K562 (cell line): ENCODE results near the gene CBFA2T2. TPM values are rescaled to one million over a fixed set of nuclear protein-coding genes. Genes with fewer than 3 reads are reported as not detected.

Experiments used
- CXXC5 ChIP-seq: fragments of 250-450 bp; sonication (Bioruptor Pico); IDR thresholded peaks from 2 replicates; pipeline ENCODE4 v1.8.0; 2022; ENCODE audit warnings: inconsistent platforms, mild to moderate bottlenecking, moderate library complexity
- FOXA3 ChIP-seq, 2 experiments: fragments of 450-650 bp in 1 of 2; sonication (generic) in 1 of 2; formaldehyde crosslinking; IDR thresholded peaks in 1 of 2; conservative IDR thresholded peaks in 1 of 2; 2 replicates each; pipeline versions ENCODE4 v1.4.0 to v1.8.0; 2020 to 2022; ENCODE audit warnings: mild to moderate bottlenecking in 2 of 2, missing genetic modification reagents in 1 of 2
- GABPB2 ChIP-seq: fragments of 250-450 bp; sonication (Bioruptor Pico); conservative IDR thresholded peaks from 2 replicates; pipeline ENCODE4 v1.5.1; 2021; ENCODE audit warnings: mild to moderate bottlenecking
- HDAC2 ChIP-seq: fragments of 450-650 bp; IDR thresholded peaks from 2 replicates; pipeline ENCODE4 v1.6.1; 2016; ENCODE audit warnings: mild to moderate bottlenecking
- PML ChIP-seq: IDR thresholded peaks from 2 replicates; pipeline ENCODE4 v1.6.1; 2012; ENCODE audit warnings: low read length, inconsistent platforms
- SMAD2 ChIP-seq: fragments of 150-350 bp; IDR thresholded peaks from 2 replicates; pipeline ENCODE4 v1.6.1; 2014; ENCODE audit warnings: low read depth, mild to moderate bottlenecking, low read length
- STAT5B ChIP-seq: fragments of 250-450 bp; sonication (Bioruptor Pico); IDR thresholded peaks from 2 replicates; pipeline ENCODE4 v1.8.0; 2021; ENCODE audit warnings: mild to moderate bottlenecking, inconsistent platforms
- TCF3 ChIP-seq: sonication (generic); formaldehyde crosslinking; IDR thresholded peaks from 2 replicates; pipeline ENCODE4 v1.4.0; 2020; ENCODE audit warnings: mild to moderate bottlenecking, missing genetic modification reagents
- ZNF24 ChIP-seq: fragments of 450-650 bp; IDR thresholded peaks from 2 replicates; pipeline ENCODE4 v1.6.1; 2016
- polyA plus RNA-seq, 8 experiments: library from polyadenylated mRNA; depleted of rRNA in 4 of 8; stranded (reverse) in 5 of 8; unstranded in 3 of 8; fragments of >200 nt; fragmentation: Nextera tagmentation in 2 of 8; fragmentation: Illumina TruSeq in 1 of 8; extraction: Ambion mirVana in 2 of 8; extraction: Trizol in 1 of 8; gene quantifications; 2 replicates each; pipeline versions ENCODE4 v1.2.1 to v1.2.3, GENCODE V29; 2011 to 2014; ENCODE audit warnings: inconsistent platforms in 1 of 8, missing spikeins in 1 of 8
- total RNA-seq, 7 experiments: library from RNA; depleted of rRNA in 6 of 7; stranded (reverse); fragments of >200 nt in 6 of 7; fragmentation: Illumina TruSeq in 2 of 7; extraction: Trizol in 2 of 7; gene quantifications; 2 replicates each; pipeline versions ENCODE4 v1.2.1 to v1.2.3, GENCODE V29; 2011 to 2021; ENCODE audit warnings: low replicate concordance in 1 of 7
- TF ChIP-seq, protein P1 (sequence below): fragments of 450-650 bp; formaldehyde crosslinking; IDR thresholded peaks from 2 replicates; pipeline ENCODE4 v1.4.0; 2020; ENCODE audit warnings: mild to moderate bottlenecking, moderate library complexity
- TF ChIP-seq, protein P2 (sequence below), 2 experiments: fragments of 450-650 bp; IDR thresholded peaks; 2 replicates each; pipeline ENCODE4 v1.6.1; 2016
- TF ChIP-seq, protein P3 (sequence below): IDR thresholded peaks from 2 replicates; pipeline ENCODE4 v1.6.1; 2011; ENCODE audit not compliant: insufficient read length; ENCODE audit errors: extremely low read depth
- TF ChIP-seq, protein P4 (sequence below): fragments of 450-650 bp; IDR thresholded peaks from 2 replicates; pipeline ENCODE4 v1.6.1; 2018; ENCODE audit warnings: mild to moderate bottlenecking, low read depth; ENCODE audit not compliant: partially characterized antibody
- TF ChIP-seq, protein P5 (sequence below), 2 experiments: fragments of 450-650 bp; formaldehyde crosslinking in 1 of 2; IDR thresholded peaks; 2 replicates each; pipeline versions ENCODE4 v1.4.0 to v1.6.1; 2014 to 2020; ENCODE audit warnings: mild to moderate bottlenecking in 2 of 2, borderline replicate concordance in 1 of 2, low read depth in 1 of 2

CBFA2T2 gene
- total and polyA plus RNA-seq, 9 of the 15 experiments (the other 6 are each of a cell fraction or from before 2014, with no cell fraction given) = 0.27 to 9.6 (median 5.8) TPM

DNA sequence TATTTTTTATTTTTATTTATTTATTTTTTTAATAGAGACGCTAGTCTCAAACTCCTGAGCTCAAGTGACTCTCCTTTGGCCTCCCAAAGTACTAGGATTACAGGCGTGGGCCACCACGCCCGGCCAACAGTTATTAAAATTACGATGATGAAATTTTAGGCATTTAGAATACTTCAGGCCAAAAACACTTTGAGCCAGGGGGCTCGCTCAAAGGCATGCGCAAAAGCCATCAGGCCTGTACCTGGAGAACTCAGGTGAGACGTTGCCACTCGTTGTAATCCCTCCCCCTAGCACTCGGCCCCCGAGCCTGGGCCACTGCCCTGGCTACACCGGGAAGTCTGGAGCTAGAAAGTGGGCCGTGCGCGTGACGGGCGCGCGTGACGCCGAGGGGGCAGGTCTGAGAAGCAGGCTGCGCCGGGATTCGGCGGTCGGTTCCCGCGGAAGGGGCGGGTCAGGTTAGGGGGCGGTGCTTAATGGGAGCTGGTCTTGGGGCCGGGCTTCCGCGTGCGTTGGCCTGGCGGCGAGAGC lies 337 bp upstream of the CBFA2T2 start (continued):
- no peak for TF ChIP-seq STAT5B
- no peak for TF ChIP-seq TCF3 (CRISPR knock-in tag)
- no peak for TF ChIP-seq GABPB2 (CRISPR knock-in tag)
- TF ChIP-seq, protein P1, sequence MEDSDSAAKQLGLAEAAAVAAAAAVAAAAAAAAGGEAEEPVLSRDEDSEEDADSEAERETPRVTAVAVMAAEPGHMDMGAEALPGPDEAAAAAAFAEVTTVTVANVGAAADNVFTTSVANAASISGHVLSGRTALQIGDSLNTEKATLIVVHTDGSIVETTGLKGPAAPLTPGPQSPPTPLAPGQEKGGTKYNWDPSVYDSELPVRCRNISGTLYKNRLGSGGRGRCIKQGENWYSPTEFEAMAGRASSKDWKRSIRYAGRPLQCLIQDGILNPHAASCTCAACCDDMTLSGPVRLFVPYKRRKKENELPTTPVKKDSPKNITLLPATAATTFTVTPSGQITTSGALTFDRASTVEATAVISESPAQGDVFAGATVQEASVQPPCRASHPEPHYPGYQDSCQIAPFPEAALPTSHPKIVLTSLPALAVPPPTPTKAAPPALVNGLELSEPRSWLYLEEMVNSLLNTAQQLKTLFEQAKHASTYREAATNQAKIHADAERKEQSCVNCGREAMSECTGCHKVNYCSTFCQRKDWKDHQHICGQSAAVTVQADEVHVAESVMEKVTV (CRISPR knock-in tag) = no peak
- TF ChIP-seq HDAC2 = 0 out of 2 replicates have a peak, but pooled peaks have one; percentile 43
- TF ChIP-seq, protein P2, sequence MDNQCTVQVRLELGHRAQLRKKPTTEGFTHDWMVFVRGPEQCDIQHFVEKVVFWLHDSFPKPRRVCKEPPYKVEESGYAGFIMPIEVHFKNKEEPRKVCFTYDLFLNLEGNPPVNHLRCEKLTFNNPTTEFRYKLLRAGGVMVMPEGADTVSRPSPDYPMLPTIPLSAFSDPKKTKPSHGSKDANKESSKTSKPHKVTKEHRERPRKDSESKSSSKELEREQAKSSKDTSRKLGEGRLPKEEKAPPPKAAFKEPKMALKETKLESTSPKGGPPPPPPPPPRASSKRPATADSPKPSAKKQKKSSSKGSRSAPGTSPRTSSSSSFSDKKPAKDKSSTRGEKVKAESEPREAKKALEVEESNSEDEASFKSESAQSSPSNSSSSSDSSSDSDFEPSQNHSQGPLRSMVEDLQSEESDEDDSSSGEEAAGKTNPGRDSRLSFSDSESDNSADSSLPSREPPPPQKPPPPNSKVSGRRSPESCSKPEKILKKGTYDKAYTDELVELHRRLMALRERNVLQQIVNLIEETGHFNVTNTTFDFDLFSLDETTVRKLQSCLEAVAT (IDR thresholded peaks at IDR 0.05) = no peak
- TF ChIP-seq CXXC5 (CRISPR knock-in tag) = peak; percentile 50; the same call in 1 of the 2 replicates
- peak; percentile 77; the same call in 1 of the 2 replicates for TF ChIP-seq PML
- TF ChIP-seq, protein P3, sequence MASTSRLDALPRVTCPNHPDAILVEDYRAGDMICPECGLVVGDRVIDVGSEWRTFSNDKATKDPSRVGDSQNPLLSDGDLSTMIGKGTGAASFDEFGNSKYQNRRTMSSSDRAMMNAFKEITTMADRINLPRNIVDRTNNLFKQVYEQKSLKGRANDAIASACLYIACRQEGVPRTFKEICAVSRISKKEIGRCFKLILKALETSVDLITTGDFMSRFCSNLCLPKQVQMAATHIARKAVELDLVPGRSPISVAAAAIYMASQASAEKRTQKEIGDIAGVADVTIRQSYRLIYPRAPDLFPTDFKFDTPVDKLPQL = no peak
- TF ChIP-seq ZNF24 = no peak
- TF ChIP-seq, protein P4, sequence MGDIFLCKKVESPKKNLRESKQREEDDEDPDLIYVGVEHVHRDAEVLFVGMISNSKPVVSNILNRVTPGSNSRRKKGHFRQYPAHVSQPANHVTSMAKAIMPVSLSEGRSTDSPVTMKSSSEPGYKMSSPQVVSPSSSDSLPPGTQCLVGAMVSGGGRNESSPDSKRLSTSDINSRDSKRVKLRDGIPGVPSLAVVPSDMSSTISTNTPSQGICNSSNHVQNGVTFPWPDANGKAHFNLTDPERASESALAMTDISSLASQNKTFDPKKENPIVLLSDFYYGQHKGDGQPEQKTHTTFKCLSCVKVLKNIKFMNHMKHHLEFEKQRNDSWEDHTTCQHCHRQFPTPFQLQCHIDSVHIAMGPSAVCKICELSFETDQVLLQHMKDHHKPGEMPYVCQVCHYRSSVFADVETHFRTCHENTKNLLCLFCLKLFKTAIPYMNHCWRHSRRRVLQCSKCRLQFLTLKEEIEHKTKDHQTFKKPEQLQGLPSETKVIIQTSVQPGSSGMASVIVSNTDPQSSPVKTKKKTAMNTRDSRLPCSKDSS = no peak
- TF ChIP-seq, protein P5, sequence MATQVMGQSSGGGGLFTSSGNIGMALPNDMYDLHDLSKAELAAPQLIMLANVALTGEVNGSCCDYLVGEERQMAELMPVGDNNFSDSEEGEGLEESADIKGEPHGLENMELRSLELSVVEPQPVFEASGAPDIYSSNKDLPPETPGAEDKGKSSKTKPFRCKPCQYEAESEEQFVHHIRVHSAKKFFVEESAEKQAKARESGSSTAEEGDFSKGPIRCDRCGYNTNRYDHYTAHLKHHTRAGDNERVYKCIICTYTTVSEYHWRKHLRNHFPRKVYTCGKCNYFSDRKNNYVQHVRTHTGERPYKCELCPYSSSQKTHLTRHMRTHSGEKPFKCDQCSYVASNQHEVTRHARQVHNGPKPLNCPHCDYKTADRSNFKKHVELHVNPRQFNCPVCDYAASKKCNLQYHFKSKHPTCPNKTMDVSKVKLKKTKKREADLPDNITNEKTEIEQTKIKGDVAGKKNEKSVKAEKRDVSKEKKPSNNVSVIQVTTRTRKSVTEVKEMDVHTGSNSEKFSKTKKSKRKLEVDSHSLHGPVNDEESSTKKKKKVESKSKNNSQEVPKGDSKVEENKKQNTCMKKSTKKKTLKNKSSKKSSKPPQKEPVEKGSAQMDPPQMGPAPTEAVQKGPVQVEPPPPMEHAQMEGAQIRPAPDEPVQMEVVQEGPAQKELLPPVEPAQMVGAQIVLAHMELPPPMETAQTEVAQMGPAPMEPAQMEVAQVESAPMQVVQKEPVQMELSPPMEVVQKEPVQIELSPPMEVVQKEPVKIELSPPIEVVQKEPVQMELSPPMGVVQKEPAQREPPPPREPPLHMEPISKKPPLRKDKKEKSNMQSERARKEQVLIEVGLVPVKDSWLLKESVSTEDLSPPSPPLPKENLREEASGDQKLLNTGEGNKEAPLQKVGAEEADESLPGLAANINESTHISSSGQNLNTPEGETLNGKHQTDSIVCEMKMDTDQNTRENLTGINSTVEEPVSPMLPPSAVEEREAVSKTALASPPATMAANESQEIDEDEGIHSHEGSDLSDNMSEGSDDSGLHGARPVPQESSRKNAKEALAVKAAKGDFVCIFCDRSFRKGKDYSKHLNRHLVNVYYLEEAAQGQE (IDR thresholded peaks at IDR 0.05; ENCODE audit: borderline replicate concordance) = peak; percentile 56
- TF ChIP-seq, protein P5 (CRISPR knock-in tag; IDR thresholded peaks at IDR 0.05; ENCODE audit: low read depth) = 0 out of 2 replicates have a peak, but pooled peaks have one; percentile 58
- TF ChIP-seq FOXA3 (CRISPR knock-in tag; conservative IDR thresholded peaks at IDR 0.05 in 1 of 2, IDR thresholded peaks at IDR 0.05 in 1 of 2) = no peak
- no peak for TF ChIP-seq SMAD2
